ENCODE data around the gene ANKRD40. TPM values are rescaled to one million over a fixed set of nuclear protein-coding genes. Genes with fewer than 3 reads are reported as not detected.

The ANKRD40 gene
- total RNA-seq, 1 donor from 2014 or later, result 40.8 TPM

DNA sequence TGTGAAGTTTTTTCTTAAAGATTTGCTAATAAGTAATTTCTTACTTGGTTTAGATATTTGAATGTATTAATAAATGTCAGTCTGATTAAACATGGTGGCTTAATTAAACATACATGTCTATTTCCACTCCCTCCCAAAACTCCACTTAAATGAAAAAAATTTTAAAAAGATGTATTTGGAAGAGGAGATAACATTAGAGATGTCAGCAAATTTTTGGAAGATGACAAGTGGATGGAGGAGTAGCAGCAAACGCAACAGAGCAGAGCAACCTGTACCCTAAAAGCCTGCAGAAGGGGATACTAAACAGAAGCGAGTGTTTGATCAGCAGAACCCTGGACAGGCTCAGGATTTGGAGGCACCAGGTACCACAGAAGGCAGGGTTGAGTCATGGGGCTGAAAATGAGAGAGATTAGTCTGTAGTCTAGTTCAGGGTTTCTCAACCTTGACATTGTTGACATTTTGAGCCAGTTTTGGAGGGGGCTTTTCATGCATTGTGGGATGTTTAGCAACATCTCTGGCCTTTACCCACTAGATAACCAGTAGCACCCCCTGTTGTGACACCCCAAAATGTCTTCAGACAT is 29.5 kb upstream of the ANKRD40 start:
- H3K4me1 Mint-ChIP-seq (ENCODE audit: low read depth, unreplicated experiment), result no peaks in the 10 kb centered on the region
- no peaks in the 10 kb centered on the region for H3K9me3 Mint-ChIP-seq (ENCODE audit: unreplicated experiment)
- no peaks in the 10 kb centered on the region for H3K36me3 Mint-ChIP-seq (ENCODE audit: unreplicated experiment)
- DNase-seq, result no peak
- peak overlapping the region; percentile 23 for H3K27ac Mint-ChIP-seq (ENCODE audit: unreplicated experiment)
- H3K27me3 Mint-ChIP-seq (ENCODE audit: unreplicated experiment), result no peaks in the 10 kb centered on the region
- TF ChIP-seq, protein P1, sequence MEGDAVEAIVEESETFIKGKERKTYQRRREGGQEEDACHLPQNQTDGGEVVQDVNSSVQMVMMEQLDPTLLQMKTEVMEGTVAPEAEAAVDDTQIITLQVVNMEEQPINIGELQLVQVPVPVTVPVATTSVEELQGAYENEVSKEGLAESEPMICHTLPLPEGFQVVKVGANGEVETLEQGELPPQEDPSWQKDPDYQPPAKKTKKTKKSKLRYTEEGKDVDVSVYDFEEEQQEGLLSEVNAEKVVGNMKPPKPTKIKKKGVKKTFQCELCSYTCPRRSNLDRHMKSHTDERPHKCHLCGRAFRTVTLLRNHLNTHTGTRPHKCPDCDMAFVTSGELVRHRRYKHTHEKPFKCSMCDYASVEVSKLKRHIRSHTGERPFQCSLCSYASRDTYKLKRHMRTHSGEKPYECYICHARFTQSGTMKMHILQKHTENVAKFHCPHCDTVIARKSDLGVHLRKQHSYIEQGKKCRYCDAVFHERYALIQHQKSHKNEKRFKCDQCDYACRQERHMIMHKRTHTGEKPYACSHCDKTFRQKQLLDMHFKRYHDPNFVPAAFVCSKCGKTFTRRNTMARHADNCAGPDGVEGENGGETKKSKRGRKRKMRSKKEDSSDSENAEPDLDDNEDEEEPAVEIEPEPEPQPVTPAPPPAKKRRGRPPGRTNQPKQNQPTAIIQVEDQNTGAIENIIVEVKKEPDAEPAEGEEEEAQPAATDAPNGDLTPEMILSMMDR (IDR thresholded peaks at IDR 0.05; ENCODE audit: partially characterized antibody, unreplicated experiment), result no peak
- no peak overlapping the region for H3K4me3 Mint-ChIP-seq (ENCODE audit: unreplicated experiment)

DNA sequence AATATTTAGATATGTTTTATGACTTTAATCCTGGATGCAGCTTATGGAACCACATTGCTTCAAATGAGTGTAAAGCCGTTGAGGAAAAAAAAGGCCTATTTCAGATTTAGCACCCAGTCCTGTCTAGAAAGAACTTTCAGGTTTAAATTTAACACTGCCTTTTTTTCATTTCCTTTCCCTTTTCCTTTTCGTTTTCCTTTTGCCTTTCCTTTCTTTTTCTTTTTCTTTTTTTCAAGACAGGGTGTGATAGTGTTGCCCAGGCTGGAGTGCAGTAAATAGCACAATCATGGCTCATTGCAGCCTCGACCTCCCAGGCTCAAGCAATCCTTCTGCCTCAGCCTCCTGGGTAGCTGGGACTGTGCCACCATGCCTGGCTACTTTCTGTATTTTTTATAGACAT is 27.6 kb upstream of the ANKRD40 start:
- no peaks in the 10 kb centered on the region for H3K27me3 Mint-ChIP-seq (ENCODE audit: unreplicated experiment)
- peaks cover 4% of the 10 kb centered on the region for H3K4me1 Mint-ChIP-seq (ENCODE audit: low read depth, unreplicated experiment)
- DNase-seq, result no peak
- H3K4me3 Mint-ChIP-seq (ENCODE audit: unreplicated experiment), result no peak overlapping the region
- H3K9me3 Mint-ChIP-seq (ENCODE audit: unreplicated experiment), result no peaks in the 10 kb centered on the region
- TF ChIP-seq, protein P1 (IDR thresholded peaks at IDR 0.05; ENCODE audit: partially characterized antibody, unreplicated experiment), result no peak
- no peak overlapping the region for H3K27ac Mint-ChIP-seq (ENCODE audit: unreplicated experiment)
- no peaks in the 10 kb centered on the region for H3K36me3 Mint-ChIP-seq (ENCODE audit: unreplicated experiment)

DNA sequence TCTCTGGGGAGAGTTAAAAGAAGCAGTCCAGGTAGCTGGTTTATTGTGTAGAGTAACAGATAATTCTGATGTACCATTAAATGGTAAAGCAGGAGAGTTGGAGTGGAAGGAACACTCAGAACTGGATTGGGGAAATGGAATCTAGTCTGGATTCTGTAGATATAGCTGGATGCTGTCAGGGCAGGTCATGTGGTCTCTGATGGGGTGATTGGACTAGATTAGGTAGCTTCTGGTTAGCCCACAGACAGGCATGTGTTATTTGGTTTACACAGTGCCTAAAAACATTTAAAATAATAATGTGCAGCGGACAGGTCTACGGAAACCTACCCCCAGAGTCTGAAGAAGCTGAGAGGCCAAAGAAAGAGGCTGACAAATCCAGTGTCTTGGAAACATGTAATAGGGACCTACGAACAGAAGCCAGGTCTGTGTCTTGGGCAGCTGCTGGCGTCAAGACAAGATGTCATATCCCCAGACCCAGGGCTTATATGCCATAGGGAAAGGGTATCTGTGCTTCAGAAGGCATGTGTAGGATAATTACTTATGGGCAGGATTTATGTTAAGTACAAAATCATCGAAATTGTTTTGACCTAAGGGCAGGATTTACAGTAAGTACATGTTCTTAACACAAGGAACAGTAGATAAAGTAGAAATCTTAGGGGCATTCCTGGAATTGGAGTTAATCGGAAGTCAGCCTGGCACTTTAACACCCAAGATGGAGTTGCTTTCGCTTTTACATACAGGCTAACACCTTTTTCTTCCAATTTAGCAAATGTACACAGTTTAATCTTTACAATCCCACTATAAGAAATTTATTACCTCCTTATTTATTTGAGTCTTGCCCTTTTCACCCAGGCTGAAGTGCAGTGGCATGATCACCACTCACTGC is 24.1 kb upstream of the ANKRD40 start:
- H3K27me3 Mint-ChIP-seq (ENCODE audit: unreplicated experiment), result no peaks in the 10 kb centered on the region
- peak overlapping the region; percentile 67 for H3K27ac Mint-ChIP-seq (ENCODE audit: unreplicated experiment)
- TF ChIP-seq, protein P1 (IDR thresholded peaks at IDR 0.05; ENCODE audit: partially characterized antibody, unreplicated experiment), result no peak
- peaks cover 10% of the 10 kb centered on the region for H3K4me1 Mint-ChIP-seq (ENCODE audit: low read depth, unreplicated experiment)
- H3K9me3 Mint-ChIP-seq (ENCODE audit: unreplicated experiment), result no peaks in the 10 kb centered on the region
- DNase-seq, result no peak
- no peaks in the 10 kb centered on the region for H3K36me3 Mint-ChIP-seq (ENCODE audit: unreplicated experiment)
- no peak overlapping the region for H3K4me3 Mint-ChIP-seq (ENCODE audit: unreplicated experiment)

DNA sequence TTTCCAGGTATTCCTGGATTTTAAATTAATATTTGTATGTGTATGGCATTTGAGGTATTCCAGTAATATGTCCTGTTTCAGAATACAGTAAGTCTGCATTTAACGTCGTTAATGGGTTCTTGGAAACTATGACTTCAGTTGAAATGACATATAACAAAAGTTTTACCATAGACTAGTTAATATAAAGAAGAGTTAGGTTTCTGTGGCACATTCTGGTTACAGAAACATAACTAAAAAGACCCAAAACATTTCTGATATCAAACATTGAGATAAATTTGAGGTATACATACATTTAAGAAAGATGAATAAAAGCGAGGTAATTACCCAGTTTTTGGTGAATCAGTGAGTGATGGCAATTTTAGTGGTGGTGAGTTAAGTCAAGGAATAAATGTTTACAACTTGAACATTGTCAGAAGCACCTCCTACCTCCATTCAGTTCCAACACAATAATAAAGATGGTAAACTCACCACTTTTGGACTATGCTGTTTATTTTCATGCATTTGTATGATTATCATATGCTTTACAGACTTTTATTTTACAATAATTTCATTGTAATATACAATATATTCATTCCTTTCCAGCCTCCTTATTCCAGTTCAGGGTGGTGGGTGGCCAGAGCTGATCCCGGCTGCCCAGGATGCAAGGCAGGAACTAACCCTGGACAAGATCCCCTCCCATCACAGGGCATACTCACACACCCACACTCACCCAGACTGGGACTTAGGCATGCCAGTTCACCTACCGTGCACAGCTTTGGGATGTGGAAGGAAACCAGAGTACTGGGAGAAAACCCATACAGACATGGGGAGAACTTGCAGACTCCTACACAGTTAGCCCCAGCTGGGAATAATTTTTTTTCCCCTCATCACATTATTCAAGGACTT is 21.4 kb upstream of the ANKRD40 start:
- H3K27ac Mint-ChIP-seq (ENCODE audit: unreplicated experiment), result no peak overlapping the region

More for the DNA sequence above, 21.4 kb upstream of the ANKRD40 start:
- Mint-ChIP-seq H3K4me1 (ENCODE audit: low read depth, unreplicated experiment) (peaks cover 10% of the 10 kb centered on the region), H3K9me3 (ENCODE audit: unreplicated experiment) (no peaks in the 10 kb centered on the region), H3K36me3 (ENCODE audit: unreplicated experiment) (no peaks in the 10 kb centered on the region), H3K4me3 (ENCODE audit: unreplicated experiment) (no peak overlapping the region), H3K27me3 (ENCODE audit: unreplicated experiment) (no peaks in the 10 kb centered on the region)
- DNase-seq, result no peak
- TF ChIP-seq, protein P1 (IDR thresholded peaks at IDR 0.05; ENCODE audit: partially characterized antibody, unreplicated experiment), result no peak

All from glutamatergic neuron (in vitro differentiated cells).